ENCODE data around the gene INSR. TPM values are rescaled to one million over a fixed set of nuclear protein-coding genes. Genes with fewer than 3 reads are reported as not detected.
A peak's percentile ranks its signal among the peaks of the same experiment; 100 is the strongest.

The INSR gene
- total and polyA plus RNA-seq, 2 of the 8 experiments (the other 6 are each of a cell fraction or from before 2014, with no cell fraction given) = 13.1 to 48.7 TPM

DNA sequence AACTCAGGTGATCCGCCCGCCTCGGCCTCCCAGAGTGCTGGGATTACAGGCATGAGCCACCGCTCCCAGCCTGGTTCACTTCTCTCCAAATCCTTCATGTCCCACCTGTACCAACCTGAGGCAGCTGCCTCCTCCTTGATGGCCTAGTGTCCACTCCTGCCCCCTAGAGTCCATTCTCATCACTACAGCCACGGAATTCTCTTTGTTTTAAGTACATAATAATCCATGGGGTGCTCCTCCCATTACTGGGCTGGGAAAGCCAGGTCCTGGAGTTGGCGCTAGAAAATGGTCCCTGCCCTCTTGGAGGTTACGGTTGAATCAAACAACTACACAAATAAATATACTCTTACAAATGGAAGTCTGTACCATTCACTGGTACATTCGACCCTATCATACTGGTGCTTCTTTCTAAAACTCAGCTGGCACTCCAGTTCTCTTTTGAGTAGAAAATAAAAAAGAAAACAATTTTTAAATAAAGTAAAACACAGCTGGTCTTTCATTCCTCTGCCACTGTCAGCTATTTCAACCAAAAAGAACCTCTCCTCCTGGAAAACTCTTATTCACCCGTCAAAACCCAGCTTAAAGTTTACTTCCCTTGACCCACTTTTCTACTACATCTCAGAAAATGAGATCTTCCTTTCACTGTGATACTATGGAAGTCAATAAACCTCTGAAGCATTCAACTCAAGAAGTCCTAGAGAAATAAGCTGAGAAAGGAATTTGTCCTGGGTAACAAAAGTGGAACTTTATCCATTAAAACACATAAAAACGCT is 32.1 kb upstream of the INSR start:
- H3K14ac ChIP-seq (ENCODE audit: insufficient read length) = no peak overlapping the region
- no peak overlapping the region for H3K4me3 ChIP-seq (ENCODE audit: extremely low read depth in 1 of 4, insufficient read depth in 2 of 4, low read depth in 3 of 4, low read length in 4 of 4)
- H2AK5ac ChIP-seq (ENCODE audit: low read depth, low read length) = no peak overlapping the region
- no peak overlapping the region for H3K9ac ChIP-seq (replicated peaks in 1 of 4; ENCODE audit: extremely low read depth in 1 of 4, low read depth in 3 of 4, low read length in 3 of 4)
- no peaks in the 10 kb centered on the region for H3K79me2 ChIP-seq (ENCODE audit: control insufficient read depth in 1 of 2, insufficient read depth in 2 of 2, low read length in 2 of 2)
- H3K4me2 ChIP-seq (ENCODE audit: insufficient read depth in 1 of 2, low read depth in 2 of 2, low read length in 2 of 2) = no peak overlapping the region
- DNase-seq (ENCODE audit: low read depth in 1 of 2, low spot score in 2 of 2) = peak; percentile 89 to 90
- no peak overlapping the region for H4K5ac ChIP-seq (ENCODE audit: insufficient read length, low read depth, low read length)
- no peak overlapping the region for H3K23ac ChIP-seq (ENCODE audit: insufficient read length)
- H2BK5ac ChIP-seq (ENCODE audit: low read depth, low read length) = no peak overlapping the region
- H3K36me3 ChIP-seq (ENCODE audit: control insufficient read depth in 2 of 4, insufficient read depth in 4 of 4, low read length in 3 of 4) = no peaks in the 10 kb centered on the region
- FAIRE-seq = no peak
- H2AFZ ChIP-seq (ENCODE audit: low read length) = no peak overlapping the region
- no peaks in the 10 kb centered on the region for H3K27me3 ChIP-seq (replicated peaks in 1 of 4; ENCODE audit: control insufficient read depth in 3 of 4, extremely low read depth in 1 of 4, insufficient read depth in 3 of 4, low read length in 3 of 4)
- H2BK12ac ChIP-seq (ENCODE audit: low read depth, low read length) = no peak overlapping the region
- no peak overlapping the region for H3K27ac ChIP-seq (ENCODE audit: low read depth, low read length)
- H3K4me1 ChIP-seq (replicated peaks in 1 of 4; ENCODE audit: control insufficient read depth in 3 of 4, insufficient read depth in 4 of 4, low read length in 3 of 4) = no peaks in the 10 kb centered on the region
- peaks cover 0 to 4% of the 10 kb centered on the region in 2 experiments for H4K20me1 ChIP-seq (replicated peaks in 1 of 2; ENCODE audit: control insufficient read depth in 1 of 2, insufficient read depth in 2 of 2, low read length in 2 of 2)
- CTCF ChIA-PET (ENCODE audit: partially characterized antibody) = interaction anchor here (0.6 to 1.9 kb wide), 28 partner anchors 9 to 1712 kb away, joined by 3 to 9 read pairs (median 4); no protein-coding TSS in a partner anchor
- no peaks in the 10 kb centered on the region for H3K79me1 ChIP-seq (ENCODE audit: low read depth, low read length)
- no peak overlapping the region for H3K56ac ChIP-seq (replicated peaks; ENCODE audit: insufficient read length, low read depth, low read length)
- no peak overlapping the region for H3K4ac ChIP-seq (replicated peaks; ENCODE audit: insufficient read length, low read depth, low read length)
- POLR2A ChIA-PET (ENCODE audit: partially characterized antibody) = no interaction called here
- WGBS, 2 experiments (ENCODE audit: extremely low coverage in 1 of 2, insufficient coverage in 1 of 2, insufficient read length in 1 of 2, insufficient replicate concordance in 2 of 2, low coverage in 1 of 2, low lambda C conversion rate in 2 of 2, missing lambda C conversion rate in 1 of 2) = 59% methylated on average over 10 of the region's 10 CpGs; no CpG with 5 or more reads in 1 of the 2 experiments
- no peak overlapping the region for H4K8ac ChIP-seq (ENCODE audit: extremely low read depth, insufficient read depth, low read length)
- H2BK120ac ChIP-seq (replicated peaks; ENCODE audit: low read depth, low read length) = no peak overlapping the region
- H3K18ac ChIP-seq (ENCODE audit: extremely low read depth, low read length) = no peak overlapping the region
- H4K91ac ChIP-seq (replicated peaks; ENCODE audit: insufficient read length, low read length) = no peak overlapping the region
- no peak overlapping the region for H2BK20ac ChIP-seq (ENCODE audit: low read length)
- peaks cover 4% of the 10 kb centered on the region; the same call in 1 of the 2 replicates for H3K23me2 ChIP-seq (ENCODE audit: low read depth, low read length)
- H3K9me3 ChIP-seq (ENCODE audit: insufficient read depth in 2 of 2, low read depth in 1 of 2, low read length in 1 of 2) = peaks cover 0 to 9% of the 10 kb centered on the region in 2 experiments; a peak in 2 of 4 replicates
- no peak overlapping the region for H2BK15ac ChIP-seq (ENCODE audit: low read length)
- TF ChIP-seq TAF1 (IDR thresholded peaks at IDR 0.05; ENCODE audit: low read depth, low read length) = no peak
- 0 out of 2 replicates have a peak, but pooled peaks have one; percentile 26 for TF ChIP-seq CREB1 (IDR thresholded peaks at IDR 0.05)
- no peak for TF ChIP-seq ZNF274 (IDR thresholded peaks at IDR 0.05; ENCODE audit: borderline replicate concordance, extremely low read depth, low read length)
- no peak for TF ChIP-seq JUN (IDR thresholded peaks at IDR 0.05; ENCODE audit: low read depth, low read length)
- no peak for TF ChIP-seq CEBPB (IDR thresholded peaks at IDR 0.05; ENCODE audit: low read depth, low read length)
- TF ChIP-seq E2F6 (IDR thresholded peaks at IDR 0.05) = no peak
- TF ChIP-seq, protein P1, sequence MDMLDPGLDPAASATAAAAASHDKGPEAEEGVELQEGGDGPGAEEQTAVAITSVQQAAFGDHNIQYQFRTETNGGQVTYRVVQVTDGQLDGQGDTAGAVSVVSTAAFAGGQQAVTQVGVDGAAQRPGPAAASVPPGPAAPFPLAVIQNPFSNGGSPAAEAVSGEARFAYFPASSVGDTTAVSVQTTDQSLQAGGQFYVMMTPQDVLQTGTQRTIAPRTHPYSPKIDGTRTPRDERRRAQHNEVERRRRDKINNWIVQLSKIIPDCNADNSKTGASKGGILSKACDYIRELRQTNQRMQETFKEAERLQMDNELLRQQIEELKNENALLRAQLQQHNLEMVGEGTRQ (IDR thresholded peaks at IDR 0.05; ENCODE audit: low read length) = peak; percentile 49
- TF ChIP-seq YY1 (IDR thresholded peaks at IDR 0.05; ENCODE audit: low read depth, low read length) = 0 out of 2 replicates have a peak, but pooled peaks have one; percentile 7
- no peak for TF ChIP-seq NANOG (IDR thresholded peaks at IDR 0.05; ENCODE audit: insufficient read depth, low read depth, low read length, poor library complexity, severe bottlenecking)
- no peak for TF ChIP-seq EGR1 (IDR thresholded peaks at IDR 0.05; ENCODE audit: borderline replicate concordance, low read depth, low read length)
- no peak for TF ChIP-seq HDAC6 (IDR thresholded peaks at IDR 0.05; ENCODE audit: low read depth, low read length)

Measured in H1 (cell line).